ENCODE results near the gene TMOD1. TPM values are rescaled to one million over a fixed set of nuclear protein-coding genes. Genes with fewer than 3 reads are reported as not detected.
"Not testable (repeated sequence)": the region's sequence is repeated elsewhere in the genome, so short reads cannot be mapped to it uniquely, and the experiment has no call there.

TMOD1 gene
- polyA plus RNA-seq, 12 donors = 53.8 to 181 (median 144) TPM; not detected in 1

DNA sequence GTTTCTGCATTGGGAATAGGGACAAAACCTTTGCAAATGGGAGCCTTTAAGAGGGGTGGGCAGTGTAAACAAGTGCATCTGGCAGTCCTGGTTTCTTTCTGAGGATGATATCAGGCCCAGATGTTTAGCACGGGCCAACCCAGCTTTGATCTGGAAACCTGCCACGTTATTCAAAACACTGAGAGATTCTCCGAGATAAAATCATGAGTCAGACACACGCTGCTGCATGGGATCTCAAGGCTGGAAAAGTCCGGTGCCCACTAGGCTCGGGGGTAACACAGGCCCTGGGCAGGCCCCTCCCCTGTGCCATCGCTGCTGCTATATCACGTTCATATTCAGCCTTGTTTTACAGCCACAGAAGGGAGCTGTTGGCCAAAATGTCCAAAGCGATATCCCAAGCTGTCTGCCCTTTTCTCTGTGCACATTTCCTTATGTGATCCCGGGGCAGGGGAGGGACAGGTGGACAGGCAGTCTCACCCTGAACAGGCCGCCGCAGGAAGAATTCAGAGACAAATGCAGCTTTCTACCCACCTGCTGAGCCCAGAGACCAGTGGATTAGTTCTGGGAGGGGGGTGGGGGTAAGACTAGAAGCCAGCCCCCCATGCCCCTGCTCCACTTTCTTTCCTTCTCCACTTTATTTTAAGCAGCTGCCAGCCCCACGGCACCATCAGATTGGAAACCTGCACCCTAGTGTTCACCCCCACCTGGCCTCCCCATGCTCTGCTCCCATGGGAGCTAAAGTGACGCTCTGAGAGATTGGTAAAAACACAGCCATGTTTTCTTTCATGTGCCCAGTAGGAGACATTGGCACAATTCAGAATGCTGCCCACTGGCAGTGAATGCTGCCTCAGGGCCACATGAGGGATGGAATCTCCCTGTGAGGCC lies 63.1 kb downstream of the TMOD1 start:
- no peak for DNase-seq

DNA sequence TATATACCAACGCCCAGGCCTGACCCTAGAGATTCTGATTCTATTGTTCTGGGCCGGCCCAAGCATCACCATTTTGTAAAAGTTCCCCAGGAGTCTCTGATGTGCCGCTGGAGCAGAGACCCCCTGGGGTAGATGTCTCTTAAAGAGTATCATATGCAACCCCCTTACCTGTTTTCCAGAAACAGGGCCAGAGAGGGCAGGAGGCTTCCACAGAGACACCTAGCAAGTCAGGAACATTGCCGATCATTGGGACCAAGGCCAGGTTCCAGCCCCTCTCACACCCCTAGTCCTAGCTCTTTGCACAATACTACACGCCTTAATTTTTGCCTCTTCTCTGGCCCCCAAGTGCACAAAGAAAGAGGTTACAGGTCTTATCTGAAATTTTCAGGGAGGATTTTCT lies 63.8 kb downstream of the TMOD1 start:
- DNase-seq = no peak

DNA sequence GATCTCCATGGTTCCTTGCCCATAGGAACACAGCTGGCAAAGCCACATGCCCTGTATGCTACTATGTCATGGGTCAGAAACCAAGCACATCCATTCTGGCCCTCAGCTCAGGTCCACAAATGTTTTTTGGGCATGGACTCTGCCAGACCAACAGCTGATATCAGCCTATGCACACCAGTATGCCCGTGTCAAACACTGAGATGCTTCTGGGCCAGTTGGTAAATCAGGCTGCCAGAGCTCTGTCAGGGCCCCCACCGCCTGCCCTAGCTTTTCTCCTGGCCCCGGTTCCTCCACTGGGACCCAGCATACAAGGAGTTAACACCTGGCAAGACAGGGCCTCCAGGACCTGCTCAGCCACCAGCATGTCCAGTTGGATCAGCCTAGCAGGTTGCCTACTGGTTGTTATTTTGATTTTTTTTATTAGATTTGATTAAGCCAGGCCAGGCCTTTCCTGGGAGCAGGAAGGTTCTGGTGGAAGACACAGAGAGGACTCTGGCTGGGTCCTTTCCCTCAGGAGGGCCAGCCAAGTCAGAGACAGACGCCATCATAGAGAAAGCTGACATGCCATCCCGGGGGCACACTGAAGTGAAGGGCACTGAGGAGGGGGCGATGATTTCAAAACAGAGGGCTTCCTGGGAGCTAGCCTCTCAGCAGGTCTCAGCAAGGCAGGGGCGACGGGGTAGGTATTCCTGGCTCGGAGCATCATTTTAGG lies 65.9 kb downstream of the TMOD1 start:
- DNase-seq = no peak

DNA sequence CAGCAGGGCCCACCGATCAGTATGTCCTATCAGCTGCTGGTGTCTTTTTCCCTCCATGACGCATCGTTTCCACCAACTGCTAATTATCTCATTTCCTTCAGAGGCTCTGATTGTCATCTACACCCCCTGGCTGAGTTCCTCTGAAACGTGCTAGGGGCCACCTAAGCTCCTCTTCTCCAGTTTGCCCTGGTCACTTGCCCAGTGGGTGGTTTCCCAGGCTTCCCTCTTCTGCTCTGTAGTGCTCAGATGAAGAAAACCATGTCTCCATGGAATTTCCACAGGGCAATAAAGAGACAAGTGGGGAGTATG lies 66.4 kb downstream of the TMOD1 start:
- DNase-seq = no peak

DNA sequence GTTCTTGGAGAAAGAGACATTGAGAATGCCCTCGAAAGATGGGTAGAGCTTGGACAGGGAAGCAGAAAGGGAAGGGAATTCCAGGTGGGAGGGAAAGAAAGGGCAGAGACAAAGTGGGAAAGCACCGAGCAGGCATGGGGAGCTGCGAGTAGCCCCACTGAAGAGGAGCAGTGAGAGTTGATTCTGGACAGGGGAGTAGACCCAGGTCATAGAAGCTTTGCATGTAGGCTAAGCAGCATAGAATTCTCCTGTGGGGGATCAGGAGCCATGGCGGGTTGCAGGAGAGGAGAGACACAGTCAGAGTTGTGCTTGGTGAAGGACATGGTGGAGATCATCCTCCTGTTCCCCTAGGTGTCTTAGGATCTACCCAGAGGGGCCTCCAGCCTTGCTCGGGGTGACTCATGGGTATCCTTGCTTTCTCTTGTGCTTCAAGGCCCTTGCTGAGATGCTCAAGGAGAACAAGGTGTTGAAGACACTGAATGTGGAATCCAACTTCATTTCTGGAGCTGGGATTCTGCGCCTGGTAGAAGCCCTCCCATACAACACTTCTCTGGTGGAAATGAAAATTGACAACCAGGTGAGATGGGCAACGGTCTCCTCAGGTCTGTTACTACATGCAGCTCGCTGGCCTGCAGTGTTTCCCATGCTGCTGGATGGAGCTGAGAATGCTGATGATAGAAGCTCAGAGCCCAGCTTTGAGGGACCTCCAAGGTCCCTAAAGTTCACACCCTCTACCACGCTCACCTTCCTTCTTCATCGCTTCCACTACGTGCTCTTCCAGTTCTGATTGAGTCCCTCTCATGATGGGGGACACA lies 67.2 kb downstream of the TMOD1 start:
- DNase-seq = no peak

DNA sequence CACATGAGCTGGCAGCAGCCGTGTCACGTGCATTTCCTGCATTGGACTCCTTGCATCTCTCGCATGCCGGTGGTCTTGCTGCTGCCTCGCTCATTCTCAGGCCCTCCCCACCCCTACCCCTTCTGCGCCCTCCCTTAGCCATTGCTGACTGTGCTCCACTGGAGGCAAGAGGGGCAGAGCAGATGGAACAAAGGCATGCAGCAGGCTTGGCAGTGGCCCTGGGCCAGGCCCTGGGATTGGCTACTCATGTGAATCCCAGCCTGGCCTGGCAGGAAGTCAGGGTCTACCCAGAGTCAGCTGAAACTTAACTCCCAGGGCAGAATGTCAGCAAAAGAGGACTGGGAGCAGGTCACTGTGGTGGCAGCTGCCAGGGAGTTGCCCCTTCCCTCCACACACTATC lies 69.4 kb downstream of the TMOD1 start:
- DNase-seq = peak; percentile 39

DNA sequence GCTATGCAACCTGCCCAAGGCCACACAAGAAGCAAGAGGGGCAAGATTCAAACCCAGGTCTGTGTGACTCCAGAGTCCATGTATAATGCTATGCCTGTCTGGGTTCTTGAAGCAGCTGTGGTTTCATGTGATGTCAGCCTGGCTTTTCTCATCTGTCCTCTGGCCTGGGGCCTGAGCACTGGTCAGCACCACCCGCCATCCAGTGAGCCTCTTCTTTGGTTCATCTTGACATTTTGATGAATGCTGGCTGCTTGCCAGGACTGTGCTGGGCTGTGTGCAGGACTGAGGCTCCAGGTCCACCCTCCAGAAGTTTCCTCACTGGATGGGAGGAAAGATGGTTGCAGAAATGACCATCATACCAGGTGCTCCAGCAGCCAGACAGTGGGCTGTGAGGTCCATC lies 70.2 kb downstream of the TMOD1 start:
- DNase-seq = no peak

DNA sequence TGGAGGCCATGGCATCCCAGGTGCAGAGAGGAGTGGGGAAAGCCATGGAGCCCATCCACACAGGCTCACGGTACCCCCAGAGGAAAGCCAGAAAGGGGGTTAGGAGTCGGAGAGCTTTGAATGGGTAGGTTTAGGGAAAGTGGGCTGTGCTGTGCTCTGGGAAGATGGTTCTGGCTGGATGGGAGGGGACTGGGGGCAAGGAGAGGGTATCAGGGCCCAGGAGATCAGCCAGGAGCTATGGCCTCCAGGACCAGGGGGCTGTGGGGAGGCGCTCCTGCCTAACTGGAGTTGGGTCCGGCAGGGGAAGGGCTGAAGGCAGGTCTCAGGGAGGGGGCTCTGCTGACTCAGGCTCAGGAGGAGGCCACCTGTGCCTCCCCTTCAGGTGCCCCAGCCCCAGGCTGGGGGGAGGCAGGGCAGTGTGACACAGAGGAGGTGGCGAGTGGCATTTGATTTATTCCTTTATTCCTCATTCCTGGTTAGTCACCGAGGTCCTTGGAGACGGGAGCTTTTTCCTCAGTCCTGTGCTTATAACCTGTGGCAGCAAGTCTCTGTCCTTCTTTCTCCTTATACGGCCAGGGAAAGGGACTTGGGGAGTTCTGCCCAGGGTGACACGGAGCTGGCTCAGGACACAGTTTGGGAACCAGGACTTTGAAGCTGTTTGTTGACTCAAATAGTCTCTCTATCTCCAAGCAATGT lies 70.9 kb downstream of the TMOD1 start:
- DNase-seq = no peak

DNA sequence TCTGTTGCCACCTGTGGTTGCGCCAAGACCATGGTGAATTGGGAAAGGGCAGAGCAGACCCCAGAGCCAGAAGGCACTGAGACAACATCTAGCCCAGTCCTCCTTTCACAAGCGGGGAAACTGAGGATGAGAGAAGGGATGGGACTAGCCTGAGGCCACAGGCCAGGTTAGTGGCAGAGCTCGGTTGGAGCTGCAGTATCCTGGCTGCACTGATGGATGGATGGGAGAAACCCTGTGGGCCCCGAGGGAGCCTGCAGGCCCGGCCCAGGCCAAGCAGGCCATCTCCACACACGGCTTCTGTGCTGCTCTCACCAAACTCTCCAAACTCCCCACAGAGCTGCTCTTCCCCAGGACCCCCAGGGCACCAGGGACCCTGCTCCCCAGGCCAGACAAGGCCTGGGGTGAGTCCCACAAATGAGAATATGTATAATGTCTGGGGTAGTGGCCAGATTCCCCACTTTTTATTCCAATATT lies 71.5 kb downstream of the TMOD1 start:
- no peak for DNase-seq

DNA sequence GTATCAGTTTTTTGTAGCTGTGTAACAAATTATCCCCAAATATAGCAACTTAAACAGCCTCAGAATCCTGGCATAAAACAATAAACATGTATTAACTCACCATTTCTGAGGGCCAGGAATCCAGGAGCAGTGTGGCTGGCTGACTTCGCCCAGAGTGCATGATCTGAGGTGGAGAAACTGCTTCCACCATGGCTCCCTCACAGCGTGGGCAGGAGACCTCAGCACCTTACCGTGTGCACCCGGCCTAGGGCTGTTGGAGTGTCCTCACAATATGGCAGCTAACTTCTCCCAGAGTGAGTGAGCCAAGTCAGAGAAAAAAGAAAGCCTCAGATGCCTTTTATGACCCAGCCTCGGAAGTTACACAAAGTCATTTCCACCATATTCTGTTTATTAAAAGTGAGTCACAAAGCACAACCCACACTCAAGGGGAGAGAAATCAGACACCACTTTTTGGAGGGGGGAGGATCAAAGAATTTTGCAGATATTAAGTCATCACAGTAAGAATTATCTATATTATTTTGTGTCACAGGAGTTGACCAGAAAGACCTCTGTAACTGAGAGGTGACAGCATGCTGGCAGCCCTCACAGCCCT lies 72.1 kb downstream of the TMOD1 start:
- no peak for DNase-seq

DNA sequence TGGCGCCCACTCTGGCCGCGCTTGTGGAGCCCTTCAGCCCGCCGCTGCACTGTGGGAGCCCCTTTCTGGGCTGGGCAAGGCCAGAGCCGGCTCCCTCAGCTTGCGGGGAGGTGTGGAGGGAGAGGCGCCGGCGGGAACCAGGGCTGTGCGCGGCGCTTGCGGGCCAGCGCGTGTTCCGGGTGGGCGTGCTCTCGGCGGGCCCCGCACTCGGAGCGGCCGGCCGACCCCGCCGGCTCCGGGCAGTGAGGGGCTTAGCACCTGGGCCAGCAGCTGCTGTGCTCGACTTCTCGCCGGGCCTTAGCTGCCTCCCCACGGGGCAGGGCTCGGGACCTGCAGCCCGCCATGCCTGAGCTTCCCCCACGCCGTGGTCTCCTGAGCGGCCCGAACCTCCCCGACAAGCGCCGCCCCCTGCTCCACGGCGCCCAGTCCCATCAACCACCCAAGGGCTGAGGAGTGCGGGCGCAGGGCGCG lies 72.7 kb downstream of the TMOD1 start:
- not testable (repeated sequence) for DNase-seq

DNA sequence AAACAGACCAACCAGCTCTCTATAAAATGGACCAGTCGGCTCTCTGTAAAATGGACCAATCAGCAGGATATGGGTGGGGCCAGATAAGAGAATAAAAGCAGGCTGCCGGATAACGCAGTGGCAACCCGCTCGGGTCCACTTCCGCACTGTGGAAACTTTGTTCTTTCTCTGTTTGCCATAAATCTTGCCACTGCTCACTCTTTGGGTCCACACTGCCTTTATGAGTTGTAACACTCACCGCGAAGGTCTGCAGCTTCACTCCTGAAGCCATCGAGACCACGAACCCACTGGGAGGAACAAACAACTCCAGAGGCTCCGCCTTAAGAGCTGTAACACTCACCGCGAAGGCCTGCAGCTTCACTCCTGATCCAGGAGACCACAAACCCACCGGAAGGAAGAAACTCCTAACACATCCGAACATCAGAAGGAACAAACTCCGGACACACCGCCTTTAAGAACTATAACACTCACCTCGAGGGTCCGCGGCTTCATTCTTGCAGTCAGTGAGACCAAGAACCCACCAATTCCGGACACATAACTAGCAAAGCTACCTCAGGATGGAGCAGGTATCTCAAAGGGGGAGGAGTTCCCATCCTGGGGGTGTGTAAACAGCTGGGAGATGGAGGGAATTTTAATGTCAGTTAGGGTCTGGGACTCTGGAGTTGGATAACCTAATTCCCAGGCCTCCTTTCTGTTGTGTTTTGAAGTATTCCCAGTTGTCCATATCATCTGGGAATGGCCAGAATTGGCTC lies 73.6 kb downstream of the TMOD1 start:
- not testable (repeated sequence) for DNase-seq

DNA sequence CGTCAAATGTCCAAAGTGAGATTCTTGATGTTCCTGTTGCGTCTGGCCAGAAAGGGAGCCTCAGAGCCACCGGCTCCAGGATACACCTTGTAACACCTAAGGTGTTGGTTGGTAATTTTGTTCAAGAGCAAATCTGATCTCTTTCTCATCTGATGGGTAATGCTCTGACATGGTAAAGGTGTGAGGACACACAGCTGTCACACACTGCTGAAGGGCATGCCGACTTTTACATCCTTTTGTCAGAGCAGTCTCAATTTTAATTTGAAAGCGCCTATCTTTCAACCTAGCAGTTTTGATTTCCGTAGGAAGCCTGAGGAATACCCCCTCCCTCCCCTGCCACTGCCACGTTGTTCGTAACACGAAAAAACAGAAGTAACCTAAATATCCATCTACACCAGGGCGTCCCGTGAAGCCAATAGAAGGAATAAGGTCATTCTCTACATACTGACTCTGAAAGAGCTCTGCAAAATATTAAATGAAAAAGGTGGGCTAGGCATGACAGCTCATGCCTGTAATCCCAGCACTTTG lies 74.3 kb downstream of the TMOD1 start:
- no peak for DNase-seq

DNA sequence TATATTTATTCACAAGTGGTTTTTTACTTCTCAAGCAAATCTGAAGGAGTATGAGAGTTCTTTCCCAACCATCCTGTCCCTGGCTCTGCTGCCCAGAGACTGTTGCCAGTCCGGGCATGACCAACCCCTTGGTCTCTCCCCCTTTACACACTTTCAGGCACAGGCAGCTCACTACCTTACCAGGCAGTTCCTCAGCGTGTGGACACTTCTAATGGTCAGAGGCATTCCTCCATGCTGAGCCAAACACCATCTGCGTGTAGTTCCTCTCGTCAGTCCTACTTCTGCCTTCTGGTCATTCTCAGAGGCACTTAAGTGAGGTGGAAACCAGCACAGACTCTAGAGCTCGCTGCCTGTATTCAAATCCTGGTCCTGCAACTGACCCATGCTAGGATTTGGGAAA lies 75.6 kb downstream of the TMOD1 start:
- no peak for DNase-seq

DNA sequence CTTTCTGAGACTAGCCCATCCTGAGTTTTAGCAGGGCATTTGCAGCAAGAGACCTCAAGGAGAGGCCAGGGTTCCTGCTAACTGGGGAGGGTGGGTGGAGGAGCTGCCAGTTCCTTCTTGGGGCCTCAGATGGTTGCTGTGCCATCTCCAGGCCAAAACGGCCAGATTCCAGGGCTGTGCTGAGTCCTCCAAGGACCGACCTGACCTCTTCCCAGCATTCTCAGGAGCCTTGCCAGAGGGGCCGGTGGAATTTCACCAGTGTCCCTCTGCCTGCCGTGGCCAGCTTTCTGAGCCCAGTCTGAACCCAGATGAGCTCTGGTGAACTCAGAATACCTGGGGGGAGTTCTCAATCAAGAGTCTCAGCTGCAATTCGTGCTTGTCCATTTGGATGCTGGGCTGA lies 77.4 kb downstream of the TMOD1 start:
- no peak for DNase-seq

DNA sequence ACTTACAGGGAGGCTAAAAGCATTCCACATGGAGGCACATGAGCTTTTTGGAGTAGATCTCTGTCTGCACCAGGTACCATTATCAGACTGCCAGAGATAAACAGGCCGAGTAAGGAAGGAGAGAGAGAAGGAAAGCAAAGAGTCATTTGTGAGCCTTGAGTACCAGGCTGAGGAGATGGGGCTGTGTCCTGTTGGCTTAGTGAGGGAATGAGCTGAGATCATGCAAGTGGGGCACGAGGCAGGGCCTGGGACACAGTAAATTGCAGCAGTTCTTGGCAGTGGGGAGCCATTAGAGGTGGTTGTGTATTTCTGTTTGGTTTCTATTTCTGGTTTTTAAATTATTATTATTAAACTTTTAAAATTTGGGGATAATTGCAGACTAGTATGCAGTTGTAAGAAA lies 78.4 kb downstream of the TMOD1 start:
- DNase-seq = no peak

DNA sequence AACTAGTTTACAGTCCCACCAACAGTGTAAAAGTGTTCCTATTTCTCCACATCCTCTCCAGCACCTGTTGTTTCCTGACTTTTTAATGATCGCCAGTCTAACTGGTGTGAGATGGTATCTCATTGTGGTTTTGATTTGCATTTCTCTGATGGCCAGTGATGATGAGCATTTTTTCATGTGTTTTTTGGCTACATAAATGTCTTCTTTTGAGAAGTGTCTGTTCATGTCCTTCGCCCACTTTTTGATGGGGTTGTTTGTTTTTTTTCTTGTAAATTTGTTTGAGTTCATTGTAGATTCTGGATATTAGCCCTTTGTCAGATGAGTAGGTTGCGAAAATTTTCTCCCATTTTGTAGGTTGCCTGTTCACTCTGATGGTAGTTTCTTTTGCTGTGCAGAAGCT lies 80.1 kb downstream of the TMOD1 start:
- not testable (repeated sequence) for DNase-seq

DNA sequence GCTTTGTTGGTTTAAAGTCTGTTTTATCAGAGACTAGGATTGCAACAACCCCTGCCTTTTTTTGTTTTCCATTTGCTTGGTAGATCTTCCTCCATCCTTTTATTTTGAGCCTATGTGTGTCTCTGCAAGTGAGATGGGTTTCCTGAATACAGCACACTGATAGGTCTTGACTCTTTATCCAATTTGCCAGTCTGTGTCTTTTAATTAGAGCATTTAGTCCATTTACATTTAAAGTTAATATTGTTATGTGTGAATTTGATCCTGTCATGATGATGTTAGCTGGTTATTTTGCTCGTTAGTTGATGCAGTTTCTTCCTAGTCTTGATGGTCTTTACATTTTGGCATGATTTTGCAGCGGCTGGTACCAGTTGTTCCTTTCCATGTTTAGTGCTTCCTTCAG lies 83.3 kb downstream of the TMOD1 start:
- DNase-seq = not testable (repeated sequence)

DNA sequence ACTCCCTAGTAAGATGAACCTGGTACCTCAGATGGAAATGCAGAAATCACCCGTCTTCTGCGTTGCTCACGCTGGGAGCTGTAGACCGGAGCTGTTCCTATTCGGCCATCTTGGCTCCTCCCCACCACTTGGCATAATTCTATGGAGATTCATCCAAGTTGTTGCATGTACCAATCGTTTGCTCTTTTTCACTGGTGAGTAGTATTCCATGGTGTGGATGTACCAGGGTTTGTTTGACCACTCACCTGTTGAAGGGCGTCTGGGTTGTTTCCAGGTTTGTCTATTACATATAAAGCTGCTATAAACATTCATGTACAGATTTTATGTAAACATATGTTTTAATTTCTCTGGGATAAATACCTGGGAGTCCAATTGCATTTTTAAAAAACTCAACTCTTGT lies 85.4 kb downstream of the TMOD1 start:
- DNase-seq = not testable (repeated sequence)

DNA sequence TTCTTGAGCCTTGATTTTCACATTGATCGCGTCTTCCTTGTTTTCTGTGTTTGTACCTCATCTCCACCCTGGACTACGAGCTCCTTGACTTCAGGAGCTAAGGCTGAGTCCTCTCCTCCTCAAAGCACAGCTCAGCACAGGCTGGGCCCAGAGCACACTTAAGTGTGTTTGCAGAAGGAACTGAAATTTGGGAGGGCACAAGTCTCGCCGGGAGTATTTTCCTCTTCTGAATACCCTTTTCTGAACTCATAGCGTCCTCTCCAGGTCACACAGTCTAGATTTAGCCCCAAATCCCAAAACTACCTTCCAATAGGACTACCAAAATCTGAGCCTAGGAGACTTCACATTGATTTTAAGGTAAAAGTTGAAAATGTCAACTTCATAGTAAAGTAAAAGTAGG lies 90.1 kb downstream of the TMOD1 start:
- DNase-seq = no peak
